H1 (cell line): ENCODE results near the gene UMAD1.

Experiments used
- CBX5 ChIP-seq: fragments of 300-800, 300-1000 bp; sonication (generic); IDR thresholded peaks from 2 replicates; pipeline ENCODE4 v1.7.1; 2016; ENCODE audit warnings: antibody characterized with exemption, low read length, low read depth
- CEBPB ChIP-seq: IDR thresholded peaks from 2 replicates; pipeline ENCODE4 v1.6.1; 2012; ENCODE audit warnings: low read depth, low read length
- CTCF ChIP-seq, 3 experiments: IDR thresholded peaks; 1 replicate in 2 of 3; 2 replicates in 1 of 3; pipeline versions ENCODE4 v1.5.1 to v1.6.1; 2011; ENCODE audit warnings: low read length in 3 of 3, mild to moderate bottlenecking in 3 of 3, inconsistent platforms in 2 of 3, low read depth in 1 of 3, moderate library complexity in 1 of 3; ENCODE audit not compliant: insufficient read depth in 1 of 3; ENCODE audit errors: control extremely low read depth in 1 of 3
- EGR1 ChIP-seq: IDR thresholded peaks from 2 replicates; pipeline ENCODE4 v1.6.1; 2011; ENCODE audit warnings: low read depth, low read length, borderline replicate concordance
- EP300 ChIP-seq, 2 experiments: IDR thresholded peaks; 1 replicate in 1 of 2; 2 replicates in 1 of 2; pipeline ENCODE4 v1.6.1; 2011 to 2012; ENCODE audit warnings: low read depth in 2 of 2, low read length in 2 of 2, mild to moderate bottlenecking in 2 of 2, borderline replicate concordance in 1 of 2, inconsistent platforms in 1 of 2, moderate library complexity in 1 of 2
- EZH2 ChIP-seq: fragments of 200-600 bp; sonication (generic); IDR thresholded peaks from 2 replicates; pipeline ENCODE4 v1.7.1; 2012; ENCODE audit warnings: low read depth, mild to moderate bottlenecking, moderate library complexity, low read length, inconsistent platforms; ENCODE audit not compliant: severe bottlenecking
- GABPA ChIP-seq: IDR thresholded peaks from 2 replicates; pipeline ENCODE4 v1.6.1; 2011; ENCODE audit warnings: mild to moderate bottlenecking, low read length, moderate library complexity, borderline replicate concordance; ENCODE audit not compliant: insufficient read depth
- KDM1A ChIP-seq: fragments of 200-600, 300-600 bp; sonication (generic); IDR thresholded peaks from 2 replicates; pipeline ENCODE4 v1.7.1; 2016; ENCODE audit warnings: mild to moderate bottlenecking, low read length, borderline replicate concordance
- NRF1 ChIP-seq: IDR thresholded peaks from 2 replicates; pipeline ENCODE4 v1.6.1; 2011; ENCODE audit warnings: mild to moderate bottlenecking, low read depth, low read length, improper control_type of control experiment
- SP4 ChIP-seq: IDR thresholded peaks from 2 replicates; pipeline ENCODE4 v1.6.1; 2012; ENCODE audit warnings: low read length, inconsistent platforms
- TAF1 ChIP-seq: IDR thresholded peaks from 2 replicates; pipeline ENCODE4 v1.6.1; 2011; ENCODE audit warnings: mild to moderate bottlenecking, low read depth, low read length
- YY1 ChIP-seq: IDR thresholded peaks from 2 replicates; pipeline ENCODE4 v1.6.1; 2011; ENCODE audit warnings: low read depth, mild to moderate bottlenecking, low read length

- TF ChIP-seq CEBPB (no peak), CTCF (IDR thresholded peaks at IDR 0.05; ENCODE audit: control extremely low read depth in 1 of 3, insufficient read depth in 1 of 3, low read depth in 1 of 3, low read length in 3 of 3) (no peak), TAF1 (no peak), EZH2 (no peak), EGR1 (no peak), KDM1A (no peak), CBX5 (no peak), GABPA (no peak), NRF1 (no peak), YY1 (no peak), EP300 (IDR thresholded peaks at IDR 0.05; ENCODE audit: borderline replicate concordance in 1 of 2, low read depth in 2 of 2, low read length in 2 of 2) (no peak), SP4 (no peak)
These were observed 42.3 kb downstream of the UMAD1 start for GRCh38 chr7:7682861-7683260.
